HepG2 (cell line): ENCODE measurements around the gene VPS11. TPM values are rescaled to one million over a fixed set of nuclear protein-coding genes. Genes with fewer than 3 reads are reported as not detected.

Source experiments
- ATAC-seq: fragments of 200-7000 bp; cut with Tn5 transposase; 3 replicates; pipeline ENCODE4 v1.9.1; 2020; ENCODE audit warnings: mild to moderate bottlenecking, moderate library complexity
- BruUV-seq: library from RNA; stranded (reverse); fragments of 400-500 nt; replicated peaks from 2 replicates; lab custom pipeline; 2021; lab: Mats Ljungman, UMichigan
- CTCF ChIA-PET: fragments of 300-600 bp; formaldehyde crosslinking; extraction: SDS; loops from one replicate; lab custom pipeline; 2021; ENCODE audit warnings: low total read pairs, inconsistent platforms, low intra/inter-chr PET ratio; lab: Yijun Ruan, JAX
- POLR2A ChIA-PET: fragments of 350-600 bp; sonication (Branson Sonifier 250); formaldehyde crosslinking; loops from one replicate; lab custom pipeline; 2020; ENCODE audit warnings: antibody characterized with exemption, inconsistent platforms; lab: Yijun Ruan, JAX
- DNase-seq: peaks from one replicate; pipeline ENCODE4 v3.0.0-alpha.2; 2015; ENCODE audit warnings: low spot score
- FAIRE-seq: peaks from 3 replicates; lab custom pipeline; 2011; peaks lifted over from hg19 to GRCh38; lab: Jason Lieb, UNC
- H2AFZ ChIP-seq: one replicate; pipeline ENCODE4 v1.6.1; 2011; ENCODE audit warnings: low read length, inconsistent platforms
- H3K27ac ChIP-seq: fragments of 300-600 bp; 3 replicates; pipeline ENCODE4 v1.8.0; 2011; ENCODE audit warnings: mixed run types, mild to moderate bottlenecking, mixed read lengths, low read length, inconsistent platforms; ENCODE audit not compliant: insufficient read depth; ENCODE audit errors: extremely low read length
- H3K27me3 ChIP-seq, 2 experiments: fragments of 200-600 bp in 1 of 2; 2 replicates in 1 of 2; 3 replicates in 1 of 2; pipeline versions ENCODE4 v1.6.0 to v1.8.0; 2011; ENCODE audit warnings: low read length in 2 of 2, mild to moderate bottlenecking in 2 of 2, moderate library complexity in 2 of 2, inconsistent platforms in 1 of 2; ENCODE audit not compliant: insufficient read depth in 2 of 2, control insufficient read depth in 1 of 2
- H3K36me3 ChIP-seq, 2 experiments: fragments of 200-600 bp in 1 of 2; replicated peaks in 1 of 2; 2 replicates in 1 of 2; 3 replicates in 1 of 2; pipeline versions ENCODE4 v1.5.1 to v1.8.0; 2011; ENCODE audit warnings: low read length in 2 of 2, inconsistent platforms in 1 of 2; ENCODE audit not compliant: insufficient read depth in 2 of 2, control insufficient read depth in 1 of 2
- H3K4me1 ChIP-seq: 2 replicates; pipeline ENCODE4 v1.5.1; 2012; ENCODE audit warnings: low read length, inconsistent platforms; ENCODE audit not compliant: insufficient read depth
- H3K4me2 ChIP-seq: 2 replicates; pipeline ENCODE4 v1.6.0; 2011; ENCODE audit warnings: low read depth, low read length, inconsistent platforms
- H3K4me3 ChIP-seq, 3 experiments: fragments of 200-600 bp in 1 of 3; sonication (generic), shearing (Covaris generic) in 1 of 3; replicated peaks in 1 of 3; 2 replicates each; pipeline ENCODE4 v1.5.1; 2011 to 2016; ENCODE audit warnings: low read length in 3 of 3, inconsistent platforms in 2 of 3, low read depth in 2 of 3, mild to moderate bottlenecking in 2 of 3, control low read depth in 1 of 3, mixed read lengths in 1 of 3; ENCODE audit not compliant: insufficient read depth in 1 of 3
- H3K79me2 ChIP-seq: one replicate; pipeline ENCODE4 v1.6.1; 2011; ENCODE audit warnings: low read length, inconsistent platforms; ENCODE audit not compliant: insufficient read depth
- H3K9ac ChIP-seq: 2 replicates; pipeline ENCODE4 v1.6.0; 2011; ENCODE audit warnings: mild to moderate bottlenecking, low read depth, low read length, inconsistent platforms; ENCODE audit not compliant: insufficient read depth
- H3K9me3 ChIP-seq: 2 replicates; pipeline ENCODE4 v1.5.1; 2012; ENCODE audit warnings: mild to moderate bottlenecking, low read length
- H4K20me1 ChIP-seq: 2 replicates; pipeline ENCODE4 v1.6.0; 2011; ENCODE audit warnings: inconsistent platforms, mild to moderate bottlenecking, low read length, moderate library complexity; ENCODE audit not compliant: insufficient read depth
- ATF6 ChIP-seq: sonication (generic); formaldehyde crosslinking; conservative IDR thresholded peaks from 2 replicates; pipeline ENCODE4 v1.4.0; 2020; ENCODE audit warnings: missing genetic modification reagents
- CBFB ChIP-seq: sonication (generic); formaldehyde crosslinking; IDR thresholded peaks from 2 replicates; pipeline ENCODE4 v1.4.0; 2020; ENCODE audit warnings: missing genetic modification reagents
- HIVEP1 ChIP-seq: sonication (generic); formaldehyde crosslinking; IDR thresholded peaks from 2 replicates; pipeline ENCODE4 v1.4.0; 2020; ENCODE audit warnings: mild to moderate bottlenecking, missing genetic modification reagents
- MLX ChIP-seq: IDR thresholded peaks from 2 replicates; pipeline ENCODE4 v1.6.1; 2016
- NRL ChIP-seq: sonication (generic); formaldehyde crosslinking; IDR thresholded peaks from 2 replicates; pipeline ENCODE4 v1.5.0; 2020; ENCODE audit warnings: missing genetic modification reagents, mild to moderate bottlenecking, moderate library complexity, borderline replicate concordance
- SMAD3 ChIP-seq: sonication (generic); formaldehyde crosslinking; IDR thresholded peaks from 2 replicates; pipeline ENCODE4 v1.4.0; 2020; ENCODE audit warnings: missing genetic modification reagents
- ZNF235 ChIP-seq: sonication (generic); formaldehyde crosslinking; IDR thresholded peaks from 2 replicates; pipeline ENCODE4 v1.8.1; 2023; ENCODE audit warnings: mild to moderate bottlenecking, missing genetic modification reagents, borderline replicate concordance
- ZNF34 ChIP-seq: sonication (generic); formaldehyde crosslinking; IDR thresholded peaks from 2 replicates; pipeline ENCODE4 v1.4.0; 2020; ENCODE audit warnings: mild to moderate bottlenecking, missing genetic modification reagents, borderline replicate concordance
- ZNF501 ChIP-seq: sonication (generic); formaldehyde crosslinking; IDR thresholded peaks from 2 replicates; pipeline ENCODE4 v1.5.1; 2020; ENCODE audit warnings: mild to moderate bottlenecking, moderate library complexity, missing genetic modification reagents
- ZNF605 ChIP-seq: sonication (generic); formaldehyde crosslinking; IDR thresholded peaks from 2 replicates; pipeline ENCODE4 v1.8.0; 2022; ENCODE audit warnings: mild to moderate bottlenecking, missing genetic modification reagents
- ZNF776 ChIP-seq: sonication (generic); formaldehyde crosslinking; IDR thresholded peaks from 2 replicates; pipeline ENCODE4 v1.4.0; 2020; ENCODE audit warnings: mild to moderate bottlenecking, missing genetic modification reagents
- WGBS: methylation state at CpG from one replicate; pipeline ENCODE4 v1.1.6; 2017; ENCODE audit warnings: low lambda C conversion rate; 5-methylcytosine and 5-hydroxymethylcytosine counted together
- in situ Hi-C: cut with HindIII; loops from 2 replicates; pipeline ENCODE4 v1.10.0; 2017; ENCODE audit warnings: low pct_unique_long_range_greater_than_20kb; ENCODE audit not compliant: extremely low pct_ligation_motif_present
- intact Hi-C: fragments of 100-400 bp; cut with micrococcal nuclease; formaldehyde crosslinking; loops from one replicate; pipeline ENCODE4 v1.10.0; 2022; ENCODE audit not compliant: unreplicated experiment
- polyA plus RNA-seq, 8 experiments: library from polyadenylated mRNA; depleted of rRNA in 3 of 8; stranded (reverse) in 7 of 8; unstranded in 1 of 8; fragments of >200 nt; fragmentation: Illumina TruSeq in 4 of 8; extraction: Trizol in 4 of 8; gene quantifications; 2 replicates each; pipeline versions ENCODE4 v1.2.1 to v1.2.3, GENCODE V29; 2011 to 2016; ENCODE audit warnings: low read depth in 4 of 8, missing spikeins in 1 of 8, mixed read lengths in 1 of 8; ENCODE audit not compliant: insufficient read depth in 1 of 8
- total RNA-seq, 5 experiments: library from RNA; depleted of rRNA; stranded (reverse); fragments of >200 nt; fragmentation: Illumina TruSeq; extraction: Trizol; gene quantifications; 2 replicates each; pipeline ENCODE4 v1.2.3, GENCODE V29; 2016; ENCODE audit warnings: low read depth in 1 of 5
- TF ChIP-seq, protein P1 (sequence below): sonication (generic); formaldehyde crosslinking; IDR thresholded peaks from 2 replicates; pipeline ENCODE4 v1.4.0; 2020; ENCODE audit warnings: missing genetic modification reagents, borderline replicate concordance
- TF ChIP-seq, protein P2 (sequence below): sonication (generic); formaldehyde crosslinking; IDR thresholded peaks from 2 replicates; pipeline ENCODE4 v1.5.0; 2020; ENCODE audit warnings: mild to moderate bottlenecking, missing genetic modification reagents, moderate library complexity
- TF ChIP-seq, protein P3 (sequence below): IDR thresholded peaks from 2 replicates; pipeline ENCODE4 v1.6.1; 2016; ENCODE audit warnings: low read depth, borderline replicate concordance

VPS11 gene
- total and polyA plus RNA-seq, 2 of the 13 experiments (the other 11 are each of a cell fraction or from before 2014, with no cell fraction given), result 13.7 to 21.6 TPM

DNA sequence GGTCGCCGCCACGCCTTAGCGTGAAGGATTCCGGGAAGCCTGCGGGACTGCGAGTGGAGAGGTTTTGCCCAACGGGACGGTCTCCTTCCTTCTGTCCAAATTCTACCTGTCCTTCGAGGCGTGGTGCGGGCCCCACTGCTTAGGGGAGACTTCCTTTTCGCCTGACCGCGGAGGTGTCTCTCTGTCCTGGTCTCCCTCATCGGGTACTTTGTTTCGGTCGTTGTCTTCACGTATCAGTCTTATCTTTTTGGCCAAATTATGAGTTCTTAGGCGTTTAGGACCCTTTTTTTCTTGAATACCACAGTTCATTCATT, 54.1 kb downstream of the VPS11 start:
- no peaks in the 10 kb centered on the region for H3K9me3 ChIP-seq
- H3K27me3 ChIP-seq, result no peaks in the 10 kb centered on the region; a peak in 1 of 5 replicates
- H3K4me3 ChIP-seq, result peak overlapping the region; percentile 81 to 98 (median 84)
- ChIA-PET CTCF (no interaction called here), POLR2A (interaction anchor here (0.7 to 3.3 kb wide), 20 partner anchors 9 to 249 kb away, joined by 3 to 75 read pairs (median 6); partner anchors contain the start of genes C1QTNF5, C2CD2L, CBL and DPAGT1)
- peak overlapping the region; percentile 76 for H2AFZ ChIP-seq
- in situ Hi-C loops, result no loop called here
- no peaks in the 10 kb centered on the region for H4K20me1 ChIP-seq
- BruUV-seq, result TSS peak; percentile 81
- ATAC-seq (no peak), DNase-seq (no peak), FAIRE-seq (no peak)
- H3K79me2 ChIP-seq, result peaks cover 18% of the 10 kb centered on the region
- WGBS, result 1% methylated on average over 11 of the region's 20 CpGs
- H3K4me2 ChIP-seq, result peak overlapping the region; percentile 74
- intact Hi-C loops, result loop anchor here (2.0 kb wide), 1 partner anchor 21 kb away; the partner anchor contains the start of gene DPAGT1
- 0 out of 5 replicates have a peak, but pooled peaks cover 0 to 7% of the 10 kb centered on the region in 2 experiments for H3K36me3 ChIP-seq
- peak overlapping the region; percentile 90 for H3K9ac ChIP-seq
- peaks cover 36% of the 10 kb centered on the region for H3K4me1 ChIP-seq
- peak overlapping the region; percentile 55 for H3K27ac ChIP-seq
- 0 out of 2 replicates have a peak, but pooled peaks have one; percentile 28 for TF ChIP-seq ZNF501 (CRISPR knock-in tag)
- TF ChIP-seq, protein P1, sequence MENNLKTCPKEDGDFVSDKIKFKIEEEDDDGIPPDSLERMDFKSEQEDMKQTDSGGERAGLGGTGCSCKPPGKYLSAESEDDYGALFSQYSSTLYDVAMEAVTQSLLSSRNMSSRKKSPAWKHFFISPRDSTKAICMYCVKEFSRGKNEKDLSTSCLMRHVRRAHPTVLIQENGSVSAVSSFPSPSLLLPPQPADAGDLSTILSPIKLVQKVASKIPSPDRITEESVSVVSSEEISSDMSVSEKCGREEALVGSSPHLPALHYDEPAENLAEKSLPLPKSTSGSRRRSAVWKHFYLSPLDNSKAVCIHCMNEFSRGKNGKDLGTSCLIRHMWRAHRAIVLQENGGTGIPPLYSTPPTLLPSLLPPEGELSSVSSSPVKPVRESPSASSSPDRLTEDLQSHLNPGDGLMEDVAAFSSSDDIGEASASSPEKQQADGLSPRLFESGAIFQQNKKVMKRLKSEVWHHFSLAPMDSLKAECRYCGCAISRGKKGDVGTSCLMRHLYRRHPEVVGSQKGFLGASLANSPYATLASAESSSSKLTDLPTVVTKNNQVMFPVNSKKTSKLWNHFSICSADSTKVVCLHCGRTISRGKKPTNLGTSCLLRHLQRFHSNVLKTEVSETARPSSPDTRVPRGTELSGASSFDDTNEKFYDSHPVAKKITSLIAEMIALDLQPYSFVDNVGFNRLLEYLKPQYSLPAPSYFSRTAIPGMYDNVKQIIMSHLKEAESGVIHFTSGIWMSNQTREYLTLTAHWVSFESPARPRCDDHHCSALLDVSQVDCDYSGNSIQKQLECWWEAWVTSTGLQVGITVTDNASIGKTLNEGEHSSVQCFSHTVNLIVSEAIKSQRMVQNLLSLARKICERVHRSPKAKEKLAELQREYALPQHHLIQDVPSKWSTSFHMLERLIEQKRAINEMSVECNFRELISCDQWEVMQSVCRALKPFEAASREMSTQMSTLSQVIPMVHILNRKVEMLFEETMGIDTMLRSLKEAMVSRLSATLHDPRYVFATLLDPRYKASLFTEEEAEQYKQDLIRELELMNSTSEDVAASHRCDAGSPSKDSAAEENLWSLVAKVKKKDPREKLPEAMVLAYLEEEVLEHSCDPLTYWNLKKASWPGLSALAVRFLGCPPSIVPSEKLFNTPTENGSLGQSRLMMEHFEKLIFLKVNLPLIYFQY (CRISPR knock-in tag), result 0 out of 2 replicates have a peak, but pooled peaks have one; percentile 1
- no peak for TF ChIP-seq ZNF605 (CRISPR knock-in tag)
- TF ChIP-seq SMAD3 (CRISPR knock-in tag), result 0 out of 2 replicates have a peak, but pooled peaks have one; percentile 17
- TF ChIP-seq, protein P2, sequence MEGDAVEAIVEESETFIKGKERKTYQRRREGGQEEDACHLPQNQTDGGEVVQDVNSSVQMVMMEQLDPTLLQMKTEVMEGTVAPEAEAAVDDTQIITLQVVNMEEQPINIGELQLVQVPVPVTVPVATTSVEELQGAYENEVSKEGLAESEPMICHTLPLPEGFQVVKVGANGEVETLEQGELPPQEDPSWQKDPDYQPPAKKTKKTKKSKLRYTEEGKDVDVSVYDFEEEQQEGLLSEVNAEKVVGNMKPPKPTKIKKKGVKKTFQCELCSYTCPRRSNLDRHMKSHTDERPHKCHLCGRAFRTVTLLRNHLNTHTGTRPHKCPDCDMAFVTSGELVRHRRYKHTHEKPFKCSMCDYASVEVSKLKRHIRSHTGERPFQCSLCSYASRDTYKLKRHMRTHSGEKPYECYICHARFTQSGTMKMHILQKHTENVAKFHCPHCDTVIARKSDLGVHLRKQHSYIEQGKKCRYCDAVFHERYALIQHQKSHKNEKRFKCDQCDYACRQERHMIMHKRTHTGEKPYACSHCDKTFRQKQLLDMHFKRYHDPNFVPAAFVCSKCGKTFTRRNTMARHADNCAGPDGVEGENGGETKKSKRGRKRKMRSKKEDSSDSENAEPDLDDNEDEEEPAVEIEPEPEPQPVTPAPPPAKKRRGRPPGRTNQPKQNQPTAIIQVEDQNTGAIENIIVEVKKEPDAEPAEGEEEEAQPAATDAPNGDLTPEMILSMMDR (CRISPR knock-in tag), result peak; percentile 15; the same call in 1 of the 2 replicates
- 0 out of 2 replicates have a peak, but pooled peaks have one; percentile 55 for TF ChIP-seq ZNF235 (CRISPR knock-in tag)
- TF ChIP-seq ATF6 (CRISPR knock-in tag), result no peak
- no peak for TF ChIP-seq CBFB (CRISPR knock-in tag)
- TF ChIP-seq ZNF776 (CRISPR knock-in tag), result 0 out of 2 replicates have a peak, but pooled peaks have one; percentile 38
- no peak for TF ChIP-seq ZNF34 (CRISPR knock-in tag)
- TF ChIP-seq NRL (CRISPR knock-in tag), result peak; percentile 73
- TF ChIP-seq MLX, result 0 out of 2 replicates have a peak, but pooled peaks have one; percentile 3
- peak; percentile 48; the same call in 1 of the 2 replicates for TF ChIP-seq HIVEP1
- TF ChIP-seq, protein P3, sequence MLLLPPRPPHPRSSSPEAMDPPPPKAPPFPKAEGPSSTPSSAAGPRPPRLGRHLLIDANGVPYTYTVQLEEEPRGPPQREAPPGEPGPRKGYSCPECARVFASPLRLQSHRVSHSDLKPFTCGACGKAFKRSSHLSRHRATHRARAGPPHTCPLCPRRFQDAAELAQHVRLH, result 0 out of 2 replicates have a peak, but pooled peaks have one; percentile 2
